ENCODE measurements around the gene TNFAIP3. TPM values are rescaled to one million over a fixed set of nuclear protein-coding genes. Genes with fewer than 3 reads are reported as not detected.

Gene TNFAIP3
- polyA plus RNA-seq, 1 experiment = 6.3 TPM

GRCh38 chr6:137919502-137919823, 52.4 kb downstream of the TNFAIP3 start:
- Histone ChIP-seq H3K4me3 (ENCODE audit: low read depth, low read length) (no peak overlapping the region), H3K27me3 (ENCODE audit: control insufficient read depth, insufficient read depth, low read length) (no peaks in the 10 kb centered on the region), H3K36me3 (ENCODE audit: control insufficient read depth, insufficient read depth, low read length) (no peaks in the 10 kb centered on the region)
- ChIA-PET POLR2A (no interaction called here), CTCF (interaction anchor here (1.1 kb wide), 1 partner anchor 20 kb away, joined by 4 read pairs; no protein-coding TSS in a partner anchor)
- no peak for DNase-seq (ENCODE audit: low read depth)
- TF ChIP-seq, protein P1, sequence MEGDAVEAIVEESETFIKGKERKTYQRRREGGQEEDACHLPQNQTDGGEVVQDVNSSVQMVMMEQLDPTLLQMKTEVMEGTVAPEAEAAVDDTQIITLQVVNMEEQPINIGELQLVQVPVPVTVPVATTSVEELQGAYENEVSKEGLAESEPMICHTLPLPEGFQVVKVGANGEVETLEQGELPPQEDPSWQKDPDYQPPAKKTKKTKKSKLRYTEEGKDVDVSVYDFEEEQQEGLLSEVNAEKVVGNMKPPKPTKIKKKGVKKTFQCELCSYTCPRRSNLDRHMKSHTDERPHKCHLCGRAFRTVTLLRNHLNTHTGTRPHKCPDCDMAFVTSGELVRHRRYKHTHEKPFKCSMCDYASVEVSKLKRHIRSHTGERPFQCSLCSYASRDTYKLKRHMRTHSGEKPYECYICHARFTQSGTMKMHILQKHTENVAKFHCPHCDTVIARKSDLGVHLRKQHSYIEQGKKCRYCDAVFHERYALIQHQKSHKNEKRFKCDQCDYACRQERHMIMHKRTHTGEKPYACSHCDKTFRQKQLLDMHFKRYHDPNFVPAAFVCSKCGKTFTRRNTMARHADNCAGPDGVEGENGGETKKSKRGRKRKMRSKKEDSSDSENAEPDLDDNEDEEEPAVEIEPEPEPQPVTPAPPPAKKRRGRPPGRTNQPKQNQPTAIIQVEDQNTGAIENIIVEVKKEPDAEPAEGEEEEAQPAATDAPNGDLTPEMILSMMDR (IDR thresholded peaks at IDR 0.05; ENCODE audit: insufficient read depth, low read depth, low read length) = no peak

- ChIA-PET CTCF (interaction anchor here (1.1 to 1.3 kb wide), 2 partner anchors 19 to 53 kb away, joined by 3 to 4 read pairs; partner anchors contain the start of gene TNFAIP3), POLR2A (no interaction called here)
- TF ChIP-seq, protein P1 (IDR thresholded peaks at IDR 0.05; ENCODE audit: insufficient read depth, low read depth, low read length) = no peak
Observed at GRCh38 chr6:137919837-137920730, 53.0 kb downstream of the TNFAIP3 start.

GRCh38 chr6:137921823-137922222, 54.8 kb downstream of the TNFAIP3 start:
- no peaks in the 10 kb centered on the region for H3K27me3 ChIP-seq (ENCODE audit: control insufficient read depth, insufficient read depth, low read length)
- CTCF ChIA-PET = no interaction called here
- H3K36me3 ChIP-seq (ENCODE audit: control insufficient read depth, insufficient read depth, low read length) = no peaks in the 10 kb centered on the region
- POLR2A ChIA-PET = no interaction called here
- DNase-seq (ENCODE audit: low read depth) = no peak
- no peak overlapping the region for H3K4me3 ChIP-seq (ENCODE audit: low read depth, low read length)
- TF ChIP-seq, protein P1 (IDR thresholded peaks at IDR 0.05; ENCODE audit: insufficient read depth, low read depth, low read length) = no peak

More at GRCh38 chr6:137919837-137920730, 53.0 kb downstream of the TNFAIP3 start:
- no peaks in the 10 kb centered on the region for H3K36me3 ChIP-seq (ENCODE audit: control insufficient read depth, insufficient read depth, low read length)
- no peak overlapping the region for H3K4me3 ChIP-seq (ENCODE audit: low read depth, low read length)
- no peak for DNase-seq (ENCODE audit: low read depth)
- H3K27me3 ChIP-seq (ENCODE audit: control insufficient read depth, insufficient read depth, low read length) = no peaks in the 10 kb centered on the region

- ChIA-PET CTCF (interaction anchor here (0.7 to 4.2 kb wide), 6 partner anchors 10 to 189 kb away, joined by 3 to 16 read pairs (median 4); no protein-coding TSS in a partner anchor), POLR2A (no interaction called here)
- Histone ChIP-seq H3K4me3 (ENCODE audit: low read depth, low read length) (no peak overlapping the region), H3K36me3 (ENCODE audit: control insufficient read depth, insufficient read depth, low read length) (no peaks in the 10 kb centered on the region), H3K27me3 (ENCODE audit: control insufficient read depth, insufficient read depth, low read length) (no peaks in the 10 kb centered on the region)
- TF ChIP-seq, protein P1 (IDR thresholded peaks at IDR 0.05; ENCODE audit: insufficient read depth, low read depth, low read length) = no peak
- DNase-seq (ENCODE audit: low read depth) = no peak
Observed at GRCh38 chr6:137923866-137924653, 57.0 kb downstream of the TNFAIP3 start.

DNA sequence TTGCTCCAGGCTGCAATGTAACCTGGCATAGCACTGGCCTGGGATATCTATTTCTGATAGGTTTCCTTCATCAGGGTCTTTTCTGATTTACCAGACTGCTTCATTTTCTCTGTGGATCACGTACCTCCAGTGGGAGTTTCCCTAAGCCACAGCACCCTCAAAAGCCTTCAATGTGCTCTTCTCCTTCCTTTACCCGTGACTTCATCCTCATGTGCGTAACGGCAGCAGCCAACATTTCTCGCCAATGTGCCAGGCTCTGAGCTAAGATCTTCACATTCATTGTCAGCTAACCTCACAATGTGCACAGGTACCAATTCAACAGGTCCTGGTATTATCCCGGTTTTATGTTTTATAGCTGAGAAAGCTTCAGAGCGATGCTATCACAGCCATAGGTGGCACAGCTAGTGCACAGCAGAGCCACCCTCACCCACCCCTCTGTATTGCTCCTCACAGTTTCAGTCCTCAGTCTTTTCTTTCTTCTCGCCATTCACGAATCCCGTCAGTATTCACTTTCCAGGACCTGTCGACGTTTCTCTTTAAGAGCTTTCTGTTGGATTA, 58.2 kb downstream of the TNFAIP3 start:
- ChIA-PET POLR2A (no interaction called here), CTCF (interaction anchor here (0.7 to 4.2 kb wide), 6 partner anchors 15 to 58 kb away, joined by 3 to 19 read pairs (median 11); partner anchors contain the start of gene TNFAIP3)
- no peaks in the 10 kb centered on the region for H3K27me3 ChIP-seq (ENCODE audit: control insufficient read depth, insufficient read depth, low read length)
- no peaks in the 10 kb centered on the region for H3K36me3 ChIP-seq (ENCODE audit: control insufficient read depth, insufficient read depth, low read length)
- TF ChIP-seq, protein P1 (IDR thresholded peaks at IDR 0.05; ENCODE audit: insufficient read depth, low read depth, low read length) = no peak
- no peak overlapping the region for H3K4me3 ChIP-seq (ENCODE audit: low read depth, low read length)
- no peak for DNase-seq (ENCODE audit: low read depth)
